Panc1 (cell line): Measurements from ENCODE around the gene DGAT2L6. TPM values are rescaled to one million over a fixed set of nuclear protein-coding genes. Genes with fewer than 3 reads are reported as not detected.

Experiments
- ATAC-seq: fragments of 200-7000 bp; cut with Tn5 transposase; 2 replicates; pipeline ENCODE4 v1.9.1; 2020; ENCODE audit warnings: mild to moderate bottlenecking, moderate library complexity
- BruUV-seq: library from RNA; stranded (reverse); fragments of 400-500 nt; replicated peaks from 2 replicates; lab custom pipeline; 2021; lab: Mats Ljungman, UMichigan
- CTCF ChIA-PET: fragments of 300-600 bp; sonication (Branson Sonifier 250); formaldehyde crosslinking; loops from one replicate; lab custom pipeline; 2022; ENCODE audit warnings: antibody characterized with exemption; lab: Charles Lee
- POLR2A ChIA-PET: fragments of 300-600 bp; sonication (Branson Sonifier 250); formaldehyde crosslinking; loops from one replicate; lab custom pipeline; 2022; ENCODE audit warnings: antibody characterized with exemption; lab: Charles Lee
- DNase-seq: peaks from one replicate; pipeline ENCODE4 v3.0.0-alpha.2; 2010; ENCODE audit warnings: low read depth, low spot score
- H3K27ac ChIP-seq: 2 replicates; pipeline ENCODE4 v1.5.1; 2011; ENCODE audit warnings: mild to moderate bottlenecking, low read length, inconsistent platforms
- H3K27me3 ChIP-seq: fragments of 200-500 bp; sonication (Bioruptor generic); 2 replicates; pipeline ENCODE4 v1.6.0; 2014; ENCODE audit warnings: low read length, inconsistent platforms; ENCODE audit not compliant: control insufficient read depth, insufficient read depth
- H3K36me3 ChIP-seq: fragments of 200-500 bp; sonication (Bioruptor generic); 2 replicates; pipeline ENCODE4 v1.5.1; 2014; ENCODE audit warnings: inconsistent platforms, mild to moderate bottlenecking, low read length, moderate library complexity; ENCODE audit not compliant: control insufficient read depth, insufficient read depth
- H3K4me1 ChIP-seq: 2 replicates; pipeline ENCODE4 v1.5.1; 2011; ENCODE audit warnings: inconsistent platforms, mild to moderate bottlenecking, low read length, moderate library complexity; ENCODE audit not compliant: control insufficient read depth, insufficient read depth
- H3K4me3 ChIP-seq, 2 experiments: 2 replicates each; pipeline ENCODE4 v1.5.1; 2011 to 2012; ENCODE audit warnings: low read depth in 2 of 2, low read length in 2 of 2, mild to moderate bottlenecking in 2 of 2, inconsistent platforms in 1 of 2, moderate library complexity in 1 of 2
- H3K9me3 ChIP-seq: fragments of 200-500 bp; sonication (Bioruptor generic); 2 replicates; pipeline ENCODE4 v1.5.1; 2014; ENCODE audit warnings: low read depth, mild to moderate bottlenecking, inconsistent platforms, low read length, moderate library complexity; ENCODE audit not compliant: control insufficient read depth, insufficient read depth
- POLR2AphosphoS5 ChIP-seq: IDR thresholded peaks from 2 replicates; pipeline ENCODE4 v1.6.1; 2012; ENCODE audit warnings: mild to moderate bottlenecking, low read depth, low read length, moderate library complexity
- SIN3A ChIP-seq: IDR thresholded peaks from 2 replicates; pipeline ENCODE4 v1.6.1; 2012; ENCODE audit warnings: low read depth, mild to moderate bottlenecking, low read length, moderate library complexity, borderline replicate concordance; ENCODE audit not compliant: insufficient read depth
- TCF7L2 ChIP-seq: IDR thresholded peaks from 2 replicates; pipeline ENCODE4 v1.6.1; 2011; ENCODE audit warnings: mild to moderate bottlenecking, low read depth, low read length, inconsistent platforms
- in situ Hi-C: cut with HindIII; loops from 2 replicates; pipeline ENCODE4 v1.10.0; 2016; ENCODE audit warnings: low sequenced_read_pairs, low pct_unique_long_range_greater_than_20kb
- intact Hi-C: fragments of 100-400 bp; cut with micrococcal nuclease; formaldehyde crosslinking; loops from one replicate; pipeline ENCODE4 v1.10.0; 2022; ENCODE audit not compliant: unreplicated experiment
- total RNA-seq: library from RNA; stranded (reverse); gene quantifications from one replicate; pipeline ENCODE4 v1.2.1, GENCODE V29; 2021; ENCODE audit not compliant: unreplicated experiment
- TF ChIP-seq, protein P1 (sequence below): fragments of 450-650 bp; IDR thresholded peaks from 2 replicates; pipeline ENCODE4 v1.5.1; 2017; ENCODE audit warnings: mild to moderate bottlenecking
- TF ChIP-seq, protein P2 (sequence below), 2 experiments: IDR thresholded peaks; 2 replicates each; pipeline ENCODE4 v1.6.1; 2011 to 2012; ENCODE audit warnings: low read depth in 2 of 2, control low read depth in 1 of 2, low read length in 1 of 2, mild to moderate bottlenecking in 1 of 2, moderate library complexity in 1 of 2; ENCODE audit not compliant: insufficient read depth in 1 of 2

DGAT2L6 gene
- total RNA-seq, 1 experiment from 2014 or later = not detected

DNA sequence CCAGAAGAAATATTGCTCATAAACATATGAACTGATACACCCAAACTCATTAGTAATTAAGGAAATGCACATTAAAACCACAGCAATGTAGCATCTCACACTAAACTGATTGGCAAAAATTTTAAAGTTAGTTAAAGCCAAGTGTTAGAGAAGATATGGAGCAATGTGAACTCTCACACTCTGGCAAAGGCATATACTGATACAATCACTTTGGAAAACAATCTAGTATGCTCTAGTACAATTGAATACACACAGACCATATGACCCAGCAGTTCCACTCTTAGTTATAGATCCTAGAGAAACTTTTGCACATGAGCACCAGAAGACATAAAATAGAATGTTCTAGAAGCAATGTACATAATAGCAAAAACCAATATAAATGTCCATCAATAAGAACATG is 48.8 kb downstream of the DGAT2L6 start:
- DNase-seq (no peak), ATAC-seq (no peak)
- TF ChIP-seq POLR2AphosphoS5 (no peak), SIN3A (no peak)
- TF ChIP-seq, protein P1, sequence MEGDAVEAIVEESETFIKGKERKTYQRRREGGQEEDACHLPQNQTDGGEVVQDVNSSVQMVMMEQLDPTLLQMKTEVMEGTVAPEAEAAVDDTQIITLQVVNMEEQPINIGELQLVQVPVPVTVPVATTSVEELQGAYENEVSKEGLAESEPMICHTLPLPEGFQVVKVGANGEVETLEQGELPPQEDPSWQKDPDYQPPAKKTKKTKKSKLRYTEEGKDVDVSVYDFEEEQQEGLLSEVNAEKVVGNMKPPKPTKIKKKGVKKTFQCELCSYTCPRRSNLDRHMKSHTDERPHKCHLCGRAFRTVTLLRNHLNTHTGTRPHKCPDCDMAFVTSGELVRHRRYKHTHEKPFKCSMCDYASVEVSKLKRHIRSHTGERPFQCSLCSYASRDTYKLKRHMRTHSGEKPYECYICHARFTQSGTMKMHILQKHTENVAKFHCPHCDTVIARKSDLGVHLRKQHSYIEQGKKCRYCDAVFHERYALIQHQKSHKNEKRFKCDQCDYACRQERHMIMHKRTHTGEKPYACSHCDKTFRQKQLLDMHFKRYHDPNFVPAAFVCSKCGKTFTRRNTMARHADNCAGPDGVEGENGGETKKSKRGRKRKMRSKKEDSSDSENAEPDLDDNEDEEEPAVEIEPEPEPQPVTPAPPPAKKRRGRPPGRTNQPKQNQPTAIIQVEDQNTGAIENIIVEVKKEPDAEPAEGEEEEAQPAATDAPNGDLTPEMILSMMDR = no peak
- ChIA-PET POLR2A (no interaction called here), CTCF (no interaction called here)
- no TSS peak for BruUV-seq
- Histone ChIP-seq H3K4me3 (no peak overlapping the region), H3K9me3 (no peaks in the 10 kb centered on the region), H3K4me1 (no peaks in the 10 kb centered on the region), H3K36me3 (no peaks in the 10 kb centered on the region), H3K27me3 (no peaks in the 10 kb centered on the region), H3K27ac (no peak overlapping the region)
- intact Hi-C loops (no loop called here), in situ Hi-C loops (no loop called here)

DNA sequence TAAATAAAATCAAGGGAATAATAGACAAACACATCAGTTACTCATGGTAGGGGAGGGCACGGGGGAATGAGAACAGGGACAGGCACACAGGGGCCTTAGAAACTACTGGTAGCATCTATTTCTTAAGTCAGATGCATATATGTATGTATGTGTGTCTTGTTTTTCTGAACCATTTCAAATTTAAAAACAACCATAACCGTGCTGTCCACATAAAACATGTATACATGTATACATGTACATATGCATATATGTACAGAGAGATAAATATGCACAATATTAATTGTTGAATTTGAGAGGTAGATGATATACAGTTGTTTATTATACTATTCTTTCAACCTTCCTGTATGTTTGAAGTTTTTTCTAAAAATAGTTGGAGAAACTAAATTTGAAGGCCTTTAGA is 49.4 kb downstream of the DGAT2L6 start:
- intact Hi-C loops = no loop called here
- in situ Hi-C loops = no loop called here
- ChIA-PET POLR2A (interaction anchor here (0.7 kb wide), 1 partner anchor 798 kb away, joined by 4 read pairs; no protein-coding TSS in a partner anchor), CTCF (no interaction called here)
- no peaks in the 10 kb centered on the region for H3K36me3 ChIP-seq
- H3K27ac ChIP-seq = no peak overlapping the region
- TF ChIP-seq, protein P2, sequence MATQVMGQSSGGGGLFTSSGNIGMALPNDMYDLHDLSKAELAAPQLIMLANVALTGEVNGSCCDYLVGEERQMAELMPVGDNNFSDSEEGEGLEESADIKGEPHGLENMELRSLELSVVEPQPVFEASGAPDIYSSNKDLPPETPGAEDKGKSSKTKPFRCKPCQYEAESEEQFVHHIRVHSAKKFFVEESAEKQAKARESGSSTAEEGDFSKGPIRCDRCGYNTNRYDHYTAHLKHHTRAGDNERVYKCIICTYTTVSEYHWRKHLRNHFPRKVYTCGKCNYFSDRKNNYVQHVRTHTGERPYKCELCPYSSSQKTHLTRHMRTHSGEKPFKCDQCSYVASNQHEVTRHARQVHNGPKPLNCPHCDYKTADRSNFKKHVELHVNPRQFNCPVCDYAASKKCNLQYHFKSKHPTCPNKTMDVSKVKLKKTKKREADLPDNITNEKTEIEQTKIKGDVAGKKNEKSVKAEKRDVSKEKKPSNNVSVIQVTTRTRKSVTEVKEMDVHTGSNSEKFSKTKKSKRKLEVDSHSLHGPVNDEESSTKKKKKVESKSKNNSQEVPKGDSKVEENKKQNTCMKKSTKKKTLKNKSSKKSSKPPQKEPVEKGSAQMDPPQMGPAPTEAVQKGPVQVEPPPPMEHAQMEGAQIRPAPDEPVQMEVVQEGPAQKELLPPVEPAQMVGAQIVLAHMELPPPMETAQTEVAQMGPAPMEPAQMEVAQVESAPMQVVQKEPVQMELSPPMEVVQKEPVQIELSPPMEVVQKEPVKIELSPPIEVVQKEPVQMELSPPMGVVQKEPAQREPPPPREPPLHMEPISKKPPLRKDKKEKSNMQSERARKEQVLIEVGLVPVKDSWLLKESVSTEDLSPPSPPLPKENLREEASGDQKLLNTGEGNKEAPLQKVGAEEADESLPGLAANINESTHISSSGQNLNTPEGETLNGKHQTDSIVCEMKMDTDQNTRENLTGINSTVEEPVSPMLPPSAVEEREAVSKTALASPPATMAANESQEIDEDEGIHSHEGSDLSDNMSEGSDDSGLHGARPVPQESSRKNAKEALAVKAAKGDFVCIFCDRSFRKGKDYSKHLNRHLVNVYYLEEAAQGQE (IDR thresholded peaks at IDR 0.05; ENCODE audit: insufficient read depth in 1 of 2, low read depth in 2 of 2, low read length in 1 of 2) = no peak
- no peak for TF ChIP-seq POLR2AphosphoS5
- no peak for TF ChIP-seq TCF7L2
- TF ChIP-seq, protein P1 = no peak
- no peak for TF ChIP-seq SIN3A
- BruUV-seq = no TSS peak
- no peaks in the 10 kb centered on the region for H3K9me3 ChIP-seq
- H3K4me3 ChIP-seq = no peak overlapping the region
- no peak for DNase-seq
- H3K4me1 ChIP-seq = no peaks in the 10 kb centered on the region
- H3K27me3 ChIP-seq = no peaks in the 10 kb centered on the region
- ATAC-seq = no peak
